ENCODE measurements around the gene PDZRN4. TPM values are rescaled to one million over a fixed set of nuclear protein-coding genes. Genes with fewer than 3 reads are reported as not detected.

The PDZRN4 gene
- polyA plus RNA-seq, 3 donors, result not detected

GRCh38 chr12:41213107-41213506 is 25.0 kb downstream of the PDZRN4 start:
- 42% methylated on average over 3 of the region's 7 CpGs for WGBS (ENCODE audit: insufficient coverage)
- intact Hi-C loops (cut with micrococcal nuclease), result no loop called here
- H3K36me3 Mint-ChIP-seq, result no peaks in the 10 kb centered on the region
- H3K9me3 ChIP-seq (replicated peaks in 1 of 2; ENCODE audit: control insufficient read depth in 1 of 2, insufficient read depth in 1 of 2, low read length in 2 of 2), result no peaks in the 10 kb centered on the region
- no peaks in the 10 kb centered on the region for H3K79me2 ChIP-seq (ENCODE audit: insufficient read depth, low read length)
- H3K27ac ChIP-seq (ENCODE audit: low read depth in 1 of 2, low read length in 2 of 2), result no peak overlapping the region
- no peaks in the 10 kb centered on the region for H3K27me3 ChIP-seq (ENCODE audit: control insufficient read depth in 2 of 2, insufficient read depth in 2 of 2, low read length in 2 of 2)
- no peaks in the 10 kb centered on the region for H3K4me1 ChIP-seq (ENCODE audit: control insufficient read depth in 1 of 2, insufficient read depth in 2 of 2, low read length in 2 of 2)
- no peak overlapping the region for H3K9ac ChIP-seq (ENCODE audit: insufficient read depth, low read length, poor library complexity, severe bottlenecking)
- DNase-seq, result no peak
- H3K9me3 Mint-ChIP-seq, result peaks cover 0 to 4% (median 0%) of the 10 kb centered on the region in 7 donors
- H3K4me3 ChIP-seq (replicated peaks in 1 of 3; ENCODE audit: low read depth in 2 of 3, low read length in 3 of 3), result no peak overlapping the region
- no peak overlapping the region for H3K27ac Mint-ChIP-seq
- H4K20me1 ChIP-seq (ENCODE audit: insufficient read depth, low read length), result no peaks in the 10 kb centered on the region
- H3K4me3 Mint-ChIP-seq, result no peak overlapping the region
- peaks cover 0 to 2% (median 0%) of the 10 kb centered on the region in 3 donors for H3K27me3 Mint-ChIP-seq (ENCODE audit: low read depth in 3 of 3)
- no peak overlapping the region for H2AFZ ChIP-seq (ENCODE audit: insufficient read depth, low read depth, low read length, poor library complexity, severe bottlenecking)
- H3K4me1 Mint-ChIP-seq, result peaks cover 3% of the 10 kb centered on the region
- TF ChIP-seq CTCF (IDR thresholded peaks at IDR 0.05), result no peak
- no peak overlapping the region for H3K4me2 ChIP-seq (replicated peaks; ENCODE audit: extremely low read depth, low read length, poor library complexity, severe bottlenecking)
- H3K36me3 ChIP-seq (replicated peaks in 1 of 2; ENCODE audit: control insufficient read depth in 1 of 2, insufficient read depth in 2 of 2, low read length in 2 of 2), result no peaks in the 10 kb centered on the region

- no peak overlapping the region for H2AFZ ChIP-seq (ENCODE audit: insufficient read depth, low read depth, low read length, poor library complexity, severe bottlenecking)
- no peaks in the 10 kb centered on the region for H4K20me1 ChIP-seq (ENCODE audit: insufficient read depth, low read length)
- no peak overlapping the region for H3K27ac ChIP-seq (ENCODE audit: low read depth in 1 of 2, low read length in 2 of 2)
- H3K36me3 ChIP-seq (replicated peaks in 1 of 2; ENCODE audit: control insufficient read depth in 1 of 2, insufficient read depth in 2 of 2, low read length in 2 of 2), result no peaks in the 10 kb centered on the region
- H3K79me2 ChIP-seq (ENCODE audit: insufficient read depth, low read length), result no peaks in the 10 kb centered on the region
- H3K4me2 ChIP-seq (replicated peaks; ENCODE audit: extremely low read depth, low read length, poor library complexity, severe bottlenecking), result no peak overlapping the region
- DNase-seq, result no peak
- TF ChIP-seq CTCF (IDR thresholded peaks at IDR 0.05), result no peak
- Mint-ChIP-seq H3K36me3 (no peaks in the 10 kb centered on the region), H3K4me3 (no peak overlapping the region), H3K27ac (no peak overlapping the region), H3K27me3 (ENCODE audit: low read depth in 3 of 3) (peaks cover 0 to 2% (median 0%) of the 10 kb centered on the region in 3 donors), H3K4me1 (peaks cover 3% of the 10 kb centered on the region), H3K9me3 (peaks cover 0 to 4% (median 0%) of the 10 kb centered on the region in 7 donors)
- intact Hi-C loops (cut with micrococcal nuclease), result no loop called here
- no CpG with 5 or more reads among the region's 3 CpGs for WGBS (ENCODE audit: insufficient coverage)
- no peaks in the 10 kb centered on the region for H3K9me3 ChIP-seq (replicated peaks in 1 of 2; ENCODE audit: control insufficient read depth in 1 of 2, insufficient read depth in 1 of 2, low read length in 2 of 2)
- no peak overlapping the region for H3K4me3 ChIP-seq (replicated peaks in 1 of 3; ENCODE audit: low read depth in 2 of 3, low read length in 3 of 3)
- H3K27me3 ChIP-seq (ENCODE audit: control insufficient read depth in 2 of 2, insufficient read depth in 2 of 2, low read length in 2 of 2), result no peaks in the 10 kb centered on the region
- no peaks in the 10 kb centered on the region for H3K4me1 ChIP-seq (ENCODE audit: control insufficient read depth in 1 of 2, insufficient read depth in 2 of 2, low read length in 2 of 2)
- no peak overlapping the region for H3K9ac ChIP-seq (ENCODE audit: insufficient read depth, low read length, poor library complexity, severe bottlenecking)
Measured at GRCh38 chr12:41213648-41214047, 25.5 kb downstream of the PDZRN4 start.

Data from CD14-positive monocyte (primary cell).